HepG2 (cell line): ENCODE measurements around the gene CHID1. TPM values are rescaled to one million over a fixed set of nuclear protein-coding genes. Genes with fewer than 3 reads are reported as not detected.
A peak's percentile ranks its signal among the peaks of the same experiment; 100 is the strongest.

Experiments used
- BRCA1 ChIP-seq: sonication (generic); formaldehyde crosslinking; IDR thresholded peaks from 2 replicates; pipeline ENCODE4 v1.4.0; 2020; ENCODE audit warnings: missing genetic modification reagents
- GFI1 ChIP-seq: sonication (generic); formaldehyde crosslinking; IDR thresholded peaks from 2 replicates; pipeline ENCODE4 v1.5.0; 2020; ENCODE audit warnings: missing genetic modification reagents, mild to moderate bottlenecking, borderline replicate concordance
- JUN ChIP-seq: sonication (generic); formaldehyde crosslinking; IDR thresholded peaks from 2 replicates; pipeline ENCODE4 v1.4.0; 2020; ENCODE audit warnings: mild to moderate bottlenecking, missing genetic modification reagents
- MLLT10 ChIP-seq: sonication (generic); formaldehyde crosslinking; IDR thresholded peaks from 2 replicates; pipeline ENCODE4 v1.4.0; 2020; ENCODE audit warnings: missing genetic modification reagents
- NCOR1 ChIP-seq: fragments of 200-600 bp; sonication (generic); IDR thresholded peaks from 2 replicates; pipeline ENCODE4 v1.7.0; 2017; ENCODE audit warnings: antibody characterized with exemption, low read length, borderline replicate concordance
- NFRKB ChIP-seq: fragments of 450-650 bp; IDR thresholded peaks from 2 replicates; pipeline ENCODE4 v1.6.1; 2017
- PAX8 ChIP-seq: sonication (generic); formaldehyde crosslinking; IDR thresholded peaks from 2 replicates; pipeline ENCODE4 v1.8.0; 2022; ENCODE audit warnings: mild to moderate bottlenecking, missing genetic modification reagents, borderline replicate concordance
- ZBTB1 ChIP-seq: sonication (generic); formaldehyde crosslinking; IDR thresholded peaks from 2 replicates; pipeline ENCODE4 v1.4.0; 2020; ENCODE audit warnings: missing genetic modification reagents, borderline replicate concordance
- ZC3H4 ChIP-seq: sonication (generic); formaldehyde crosslinking; IDR thresholded peaks from 2 replicates; pipeline ENCODE4 v1.4.0; 2020; ENCODE audit warnings: missing genetic modification reagents, borderline replicate concordance
- ZNF317 ChIP-seq: sonication (generic); formaldehyde crosslinking; IDR thresholded peaks from 2 replicates; pipeline ENCODE4 v1.5.0; 2020; ENCODE audit warnings: mild to moderate bottlenecking, missing genetic modification reagents
- ZNF547 ChIP-seq: sonication (generic); formaldehyde crosslinking; IDR thresholded peaks from 2 replicates; pipeline ENCODE4 v1.5.1; 2020; ENCODE audit warnings: mild to moderate bottlenecking, missing genetic modification reagents
- ZNF629 ChIP-seq: sonication (generic); formaldehyde crosslinking; conservative IDR thresholded peaks from 2 replicates; pipeline ENCODE4 v1.5.0; 2020; ENCODE audit warnings: missing genetic modification reagents
- ZNF703 ChIP-seq: sonication (generic); formaldehyde crosslinking; IDR thresholded peaks from 2 replicates; pipeline ENCODE4 v1.5.1; 2020; ENCODE audit warnings: missing genetic modification reagents, mild to moderate bottlenecking, moderate library complexity, borderline replicate concordance
- ZNF737 ChIP-seq: sonication (generic); formaldehyde crosslinking; IDR thresholded peaks from 2 replicates; pipeline ENCODE4 v1.5.0; 2020; ENCODE audit warnings: missing genetic modification reagents, mild to moderate bottlenecking, borderline replicate concordance
- ZNF746 ChIP-seq: sonication (generic); formaldehyde crosslinking; IDR thresholded peaks from 2 replicates; pipeline ENCODE4 v1.8.0; 2022; ENCODE audit warnings: mild to moderate bottlenecking, missing genetic modification reagents
- ZNF775 ChIP-seq: sonication (generic); formaldehyde crosslinking; IDR thresholded peaks from 2 replicates; pipeline ENCODE4 v1.4.0; 2020; ENCODE audit warnings: missing genetic modification reagents, mild to moderate bottlenecking, moderate library complexity, borderline replicate concordance
- polyA plus RNA-seq, 8 experiments: library from polyadenylated mRNA; depleted of rRNA in 3 of 8; stranded (reverse) in 7 of 8; unstranded in 1 of 8; fragments of >200 nt; fragmentation: Illumina TruSeq in 4 of 8; extraction: Trizol in 4 of 8; gene quantifications; 2 replicates each; pipeline versions ENCODE4 v1.2.1 to v1.2.3, GENCODE V29; 2011 to 2016; ENCODE audit warnings: low read depth in 4 of 8, missing spikeins in 1 of 8, mixed read lengths in 1 of 8; ENCODE audit not compliant: insufficient read depth in 1 of 8
- total RNA-seq, 5 experiments: library from RNA; depleted of rRNA; stranded (reverse); fragments of >200 nt; fragmentation: Illumina TruSeq; extraction: Trizol; gene quantifications; 2 replicates each; pipeline ENCODE4 v1.2.3, GENCODE V29; 2016; ENCODE audit warnings: low read depth in 1 of 5
- TF ChIP-seq, protein P1 (sequence below): sonication (generic); formaldehyde crosslinking; IDR thresholded peaks from 2 replicates; pipeline ENCODE4 v1.8.0; 2022; ENCODE audit warnings: missing genetic modification reagents, mild to moderate bottlenecking, borderline replicate concordance
- TF ChIP-seq, protein P2 (sequence below): sonication (generic); formaldehyde crosslinking; IDR thresholded peaks from 2 replicates; pipeline ENCODE4 v1.5.1; 2020; ENCODE audit warnings: missing genetic modification reagents, mild to moderate bottlenecking, borderline replicate concordance
- TF ChIP-seq, protein P3 (sequence below): sonication (generic); formaldehyde crosslinking; IDR thresholded peaks from 2 replicates; pipeline ENCODE4 v1.5.1; 2020; ENCODE audit warnings: mild to moderate bottlenecking, missing genetic modification reagents
- TF ChIP-seq, protein P4 (sequence below): sonication (generic); formaldehyde crosslinking; IDR thresholded peaks from 2 replicates; pipeline ENCODE4 v1.4.0; 2020; ENCODE audit warnings: missing genetic modification reagents

CHID1 gene
- total and polyA plus RNA-seq, 2 of the 13 experiments (the other 11 are each of a cell fraction or from before 2014, with no cell fraction given), result 65.1 to 93.6 TPM

DNA sequence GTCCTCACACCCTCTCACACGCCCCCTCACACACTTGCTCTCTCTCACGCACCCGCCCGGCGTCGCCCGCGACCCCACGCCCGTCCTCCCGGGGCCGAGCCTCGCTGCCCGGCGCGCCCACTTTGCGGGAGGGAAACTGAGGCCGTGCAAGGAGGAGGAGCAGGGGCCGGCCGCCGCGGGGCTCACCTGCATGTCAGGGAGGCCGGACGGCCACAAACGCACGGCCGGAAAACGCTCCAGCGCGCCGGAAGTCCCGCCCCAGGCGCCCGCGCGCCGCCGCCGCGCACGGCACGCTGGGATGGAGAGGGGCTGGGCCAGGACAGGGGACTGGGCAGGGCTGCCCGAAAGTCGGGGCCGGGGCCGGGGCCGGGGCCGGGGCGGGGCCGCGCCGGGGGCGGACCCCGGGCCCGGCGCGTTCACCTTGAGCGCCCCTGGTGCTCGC, at the start of gene CHID1 (continued):
- TF ChIP-seq, protein P1, sequence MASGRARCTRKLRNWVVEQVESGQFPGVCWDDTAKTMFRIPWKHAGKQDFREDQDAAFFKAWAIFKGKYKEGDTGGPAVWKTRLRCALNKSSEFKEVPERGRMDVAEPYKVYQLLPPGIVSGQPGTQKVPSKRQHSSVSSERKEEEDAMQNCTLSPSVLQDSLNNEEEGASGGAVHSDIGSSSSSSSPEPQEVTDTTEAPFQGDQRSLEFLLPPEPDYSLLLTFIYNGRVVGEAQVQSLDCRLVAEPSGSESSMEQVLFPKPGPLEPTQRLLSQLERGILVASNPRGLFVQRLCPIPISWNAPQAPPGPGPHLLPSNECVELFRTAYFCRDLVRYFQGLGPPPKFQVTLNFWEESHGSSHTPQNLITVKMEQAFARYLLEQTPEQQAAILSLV (CRISPR knock-in tag), result peak; percentile 78; the same call in 1 of the 2 replicates
- TF ChIP-seq, protein P2, sequence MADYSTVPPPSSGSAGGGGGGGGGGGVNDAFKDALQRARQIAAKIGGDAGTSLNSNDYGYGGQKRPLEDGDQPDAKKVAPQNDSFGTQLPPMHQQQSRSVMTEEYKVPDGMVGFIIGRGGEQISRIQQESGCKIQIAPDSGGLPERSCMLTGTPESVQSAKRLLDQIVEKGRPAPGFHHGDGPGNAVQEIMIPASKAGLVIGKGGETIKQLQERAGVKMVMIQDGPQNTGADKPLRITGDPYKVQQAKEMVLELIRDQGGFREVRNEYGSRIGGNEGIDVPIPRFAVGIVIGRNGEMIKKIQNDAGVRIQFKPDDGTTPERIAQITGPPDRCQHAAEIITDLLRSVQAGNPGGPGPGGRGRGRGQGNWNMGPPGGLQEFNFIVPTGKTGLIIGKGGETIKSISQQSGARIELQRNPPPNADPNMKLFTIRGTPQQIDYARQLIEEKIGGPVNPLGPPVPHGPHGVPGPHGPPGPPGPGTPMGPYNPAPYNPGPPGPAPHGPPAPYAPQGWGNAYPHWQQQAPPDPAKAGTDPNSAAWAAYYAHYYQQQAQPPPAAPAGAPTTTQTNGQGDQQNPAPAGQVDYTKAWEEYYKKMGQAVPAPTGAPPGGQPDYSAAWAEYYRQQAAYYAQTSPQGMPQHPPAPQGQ (CRISPR knock-in tag), result no peak
- TF ChIP-seq ZNF629 (CRISPR knock-in tag) (0 out of 2 replicates have a peak, but pooled peaks have one; percentile 25), JUN (CRISPR knock-in tag) (no peak), ZNF775 (CRISPR knock-in tag) (no peak), NCOR1 (no peak), NFRKB (no peak), ZNF703 (CRISPR knock-in tag) (no peak; the same call in 1 of the 2 replicates), BRCA1 (CRISPR knock-in tag) (no peak), ZC3H4 (CRISPR knock-in tag) (no peak), GFI1 (no peak), ZNF746 (CRISPR knock-in tag) (peak; percentile 54; the same call in 1 of the 2 replicates), ZNF547 (no peak), ZNF317 (no peak), PAX8 (CRISPR knock-in tag) (no peak), MLLT10 (CRISPR knock-in tag) (no peak), ZNF737 (CRISPR knock-in tag) (no peak), ZBTB1 (CRISPR knock-in tag) (no peak)
- TF ChIP-seq, protein P3, sequence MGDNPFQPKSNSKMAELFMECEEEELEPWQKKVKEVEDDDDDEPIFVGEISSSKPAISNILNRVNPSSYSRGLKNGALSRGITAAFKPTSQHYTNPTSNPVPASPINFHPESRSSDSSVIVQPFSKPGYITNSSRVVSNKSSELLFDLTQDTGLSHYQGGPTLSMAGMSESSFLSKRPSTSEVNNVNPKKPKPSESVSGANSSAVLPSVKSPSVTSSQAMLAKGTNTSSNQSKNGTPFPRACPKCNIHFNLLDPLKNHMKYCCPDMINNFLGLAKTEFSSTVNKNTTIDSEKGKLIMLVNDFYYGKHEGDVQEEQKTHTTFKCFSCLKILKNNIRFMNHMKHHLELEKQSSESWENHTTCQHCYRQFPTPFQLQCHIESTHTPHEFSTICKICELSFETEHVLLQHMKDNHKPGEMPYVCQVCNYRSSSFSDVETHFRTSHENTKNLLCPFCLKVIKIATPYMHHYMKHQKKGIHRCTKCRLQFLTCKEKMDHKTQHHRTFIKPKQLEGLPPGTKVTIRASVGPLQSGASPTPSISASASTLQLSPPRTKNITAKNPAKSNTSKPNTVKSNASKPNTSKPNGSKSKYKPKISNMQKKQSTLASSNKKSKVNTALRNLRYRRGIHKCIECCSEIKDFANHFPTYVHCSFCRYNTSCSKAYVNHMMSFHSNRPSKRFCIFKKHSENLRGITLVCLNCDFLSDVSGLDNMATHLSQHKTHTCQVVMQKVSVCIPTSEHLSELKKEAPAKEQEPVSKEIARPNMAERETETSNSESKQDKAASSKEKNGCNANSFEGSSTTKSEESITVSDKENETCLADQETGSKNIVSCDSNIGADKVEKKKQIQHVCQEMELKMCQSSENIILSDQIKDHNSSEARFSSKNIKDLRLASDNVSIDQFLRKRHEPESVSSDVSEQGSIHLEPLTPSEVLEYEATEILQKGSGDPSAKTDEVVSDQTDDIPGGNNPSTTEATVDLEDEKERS (CRISPR knock-in tag), result no peak
- TF ChIP-seq, protein P4, sequence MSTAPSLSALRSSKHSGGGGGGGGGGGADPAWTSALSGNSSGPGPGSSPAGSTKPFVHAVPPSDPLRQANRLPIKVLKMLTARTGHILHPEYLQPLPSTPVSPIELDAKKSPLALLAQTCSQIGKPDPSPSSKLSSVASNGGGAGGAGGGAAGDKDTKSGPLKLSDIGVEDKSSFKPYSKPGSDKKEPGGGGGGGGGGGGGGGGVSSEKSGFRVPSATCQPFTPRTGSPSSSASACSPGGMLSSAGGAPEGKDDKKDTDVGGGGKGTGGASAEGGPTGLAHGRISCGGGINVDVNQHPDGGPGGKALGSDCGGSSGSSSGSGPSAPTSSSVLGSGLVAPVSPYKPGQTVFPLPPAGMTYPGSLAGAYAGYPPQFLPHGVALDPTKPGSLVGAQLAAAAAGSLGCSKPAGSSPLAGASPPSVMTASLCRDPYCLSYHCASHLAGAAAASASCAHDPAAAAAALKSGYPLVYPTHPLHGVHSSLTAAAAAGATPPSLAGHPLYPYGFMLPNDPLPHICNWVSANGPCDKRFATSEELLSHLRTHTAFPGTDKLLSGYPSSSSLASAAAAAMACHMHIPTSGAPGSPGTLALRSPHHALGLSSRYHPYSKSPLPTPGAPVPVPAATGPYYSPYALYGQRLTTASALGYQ, result no peak
